ENCODE measurements around the gene CLCN6.
A peak's percentile ranks its signal among the peaks of the same experiment; 100 is the strongest.
"Not testable (repeated sequence)": the region's sequence is repeated elsewhere in the genome, so short reads cannot be mapped to it uniquely, and the experiment has no call there.

CLCN6 gene

GRCh38 chr1:11796036-11796828 is 9.8 kb upstream of the CLCN6 start:
- no peak for DNase-seq

GRCh38 chr1:11797525-11798216 is 8.3 kb upstream of the CLCN6 start:
- no peak for DNase-seq

GRCh38 chr1:11799099-11799498 is 6.9 kb upstream of the CLCN6 start:
- no peak for DNase-seq

DNA sequence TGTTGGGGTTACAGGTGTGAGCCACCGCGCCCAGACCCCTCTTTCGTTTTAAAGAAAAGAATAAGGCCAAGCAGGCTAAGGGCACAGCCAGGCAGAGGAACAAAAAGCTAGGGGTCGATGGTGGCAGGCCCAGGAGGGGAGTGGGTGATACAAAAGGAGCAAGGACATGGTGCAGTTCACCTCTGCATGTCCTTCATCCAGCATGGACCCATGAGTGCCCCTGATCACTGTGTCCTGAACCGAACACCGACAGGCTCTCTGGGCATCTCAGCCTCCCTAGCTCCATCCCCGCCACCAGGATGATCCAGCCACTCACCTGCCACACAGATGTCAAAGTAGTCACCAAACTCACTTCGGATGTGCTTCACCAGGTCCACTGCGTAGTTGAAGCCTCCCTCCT is 6.1 kb upstream of the CLCN6 start:
- DNase-seq: no peak

DNA sequence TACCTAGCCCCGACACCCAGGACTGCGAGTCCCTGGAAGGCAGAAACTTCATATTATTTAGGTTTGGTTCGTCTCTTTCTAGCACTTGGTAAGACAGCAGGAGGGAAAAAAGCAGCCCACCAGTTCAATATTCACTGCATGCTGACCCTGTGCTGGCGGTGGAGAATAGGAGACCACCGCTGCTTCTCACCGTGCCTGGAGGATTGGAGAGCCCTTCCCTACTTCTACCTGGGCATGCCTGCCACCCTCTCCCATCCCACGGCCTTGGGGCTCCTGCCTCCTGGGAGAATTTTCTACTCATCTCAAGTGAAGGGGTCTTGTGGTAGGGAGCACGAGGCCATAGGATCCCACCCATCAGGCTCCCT is 5.6 kb upstream of the CLCN6 start:
- DNase-seq: no peak

DNA sequence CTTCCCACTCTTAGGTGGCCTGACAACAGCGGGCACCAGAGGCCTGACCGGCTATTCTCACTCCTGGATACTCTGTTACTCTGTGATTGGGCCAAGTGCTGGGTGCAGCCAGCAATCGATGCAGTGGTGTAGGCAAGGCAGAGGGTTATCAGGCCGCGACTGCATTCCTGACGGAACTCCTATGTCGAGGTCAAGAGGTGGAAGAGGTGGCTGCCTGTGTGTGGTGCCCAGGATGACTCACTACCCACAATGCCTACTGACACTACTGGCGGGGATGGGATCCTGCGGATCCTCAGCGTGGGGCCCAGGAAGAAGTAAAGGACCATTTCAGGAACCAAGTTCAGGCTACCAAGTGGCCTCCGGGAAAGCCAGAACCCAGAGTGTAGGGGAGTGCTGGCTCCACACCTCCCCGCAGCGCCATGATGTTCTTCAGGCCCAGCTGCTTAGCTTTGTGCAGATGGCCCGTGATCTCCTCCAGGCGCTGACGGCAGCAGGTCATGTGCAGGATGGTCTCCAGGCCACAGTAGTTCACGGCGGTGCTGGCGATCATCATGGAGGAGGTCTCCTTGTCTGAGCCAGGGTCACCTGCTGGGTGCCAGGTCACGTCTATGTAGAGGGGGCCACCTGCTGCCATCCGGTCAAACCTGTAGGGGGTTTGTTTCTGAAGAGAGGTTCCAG is 5.1 kb upstream of the CLCN6 start:
- DNase-seq: no peak

GRCh38 chr1:11802616-11802972 is 3.4 kb upstream of the CLCN6 start:
- DNase-seq: no peak

DNA sequence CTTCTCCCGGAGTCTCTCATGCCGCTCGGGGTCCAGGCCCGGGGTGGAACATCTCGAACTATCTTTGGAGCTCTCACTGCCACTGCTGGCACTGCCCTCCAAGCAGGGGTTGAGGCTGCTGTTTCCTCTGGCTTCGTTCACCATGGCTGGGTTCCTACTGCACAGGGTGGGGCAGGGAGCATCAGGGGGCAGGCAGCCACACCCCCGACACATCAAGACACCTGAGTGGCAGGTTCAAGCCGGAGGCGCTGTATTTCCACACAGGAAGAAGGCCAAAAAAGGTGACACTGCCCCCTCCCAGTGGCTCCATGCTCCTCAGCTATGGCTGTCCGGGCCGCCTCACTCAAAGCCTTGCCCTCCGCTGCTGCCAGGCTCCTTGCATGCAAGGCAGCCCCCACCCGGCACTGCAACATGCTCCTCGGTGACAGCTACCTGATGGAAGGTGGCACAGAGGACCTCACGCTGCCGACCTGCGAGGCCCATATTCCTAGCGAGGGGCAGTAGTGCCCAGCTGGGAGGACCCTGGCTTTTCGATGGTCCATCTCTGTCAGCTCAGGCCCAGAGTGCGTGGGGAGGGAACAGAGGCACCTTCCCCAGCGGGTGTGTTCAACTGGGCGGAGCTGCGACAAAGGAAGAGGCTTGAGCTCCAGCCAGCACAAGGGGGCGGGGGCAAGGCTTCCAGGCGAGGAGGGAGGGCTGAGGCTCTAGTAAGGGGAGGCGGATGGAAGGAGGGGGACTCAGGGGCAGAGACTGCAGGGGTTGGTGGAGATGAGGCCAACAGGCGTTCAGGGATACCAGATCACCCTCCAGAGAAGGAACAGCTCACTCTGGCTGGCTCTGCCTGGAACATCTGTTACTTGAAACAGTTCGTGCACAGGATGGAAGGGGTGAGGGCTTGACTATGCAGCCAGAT is 2.8 kb upstream of the CLCN6 start:
- DNase-seq: peak; percentile 74

DNA sequence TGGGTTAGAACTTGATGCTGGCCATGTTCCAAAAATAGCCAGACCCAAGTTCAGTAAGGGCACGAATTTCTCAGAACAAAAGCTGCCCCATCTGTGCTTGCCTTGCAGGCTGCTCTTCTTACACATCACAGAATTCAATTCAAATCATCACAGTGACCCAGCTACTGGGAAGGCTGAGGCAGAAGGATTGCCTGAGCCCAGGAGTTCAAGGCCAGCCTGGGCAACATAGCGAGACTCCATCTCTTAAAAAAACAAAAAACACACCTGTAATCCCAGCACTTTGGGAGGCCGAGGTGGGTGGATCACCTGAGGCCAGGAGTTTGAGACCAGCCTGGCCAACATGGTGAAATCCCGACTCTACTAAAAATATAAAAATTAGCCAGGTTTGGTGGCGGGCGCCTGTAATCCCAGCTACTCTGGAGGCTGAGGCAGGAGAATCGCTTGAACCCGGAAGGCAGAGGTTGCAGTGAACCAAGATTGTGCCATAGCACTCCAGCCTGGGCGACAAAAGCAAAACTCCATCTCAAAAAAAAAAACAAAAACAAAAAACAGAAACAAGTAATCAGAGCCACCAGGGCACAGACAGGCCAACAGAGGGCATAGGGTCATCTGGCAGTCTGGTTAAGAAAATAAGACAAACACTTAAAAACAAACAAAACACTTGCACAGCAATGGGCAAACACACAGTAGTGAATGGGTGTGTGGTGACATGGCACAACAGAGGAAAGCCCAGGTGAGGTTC is 1.9 kb upstream of the CLCN6 start:
- DNase-seq: not testable (repeated sequence)

- DNase-seq: peak; percentile 21
Observed at GRCh38 chr1:11804666-11805421, 1.1 kb upstream of the CLCN6 start.

- DNase-seq: no peak
Observed at GRCh38 chr1:11806307-11806936, 431 bp downstream of the CLCN6 start.

DNA sequence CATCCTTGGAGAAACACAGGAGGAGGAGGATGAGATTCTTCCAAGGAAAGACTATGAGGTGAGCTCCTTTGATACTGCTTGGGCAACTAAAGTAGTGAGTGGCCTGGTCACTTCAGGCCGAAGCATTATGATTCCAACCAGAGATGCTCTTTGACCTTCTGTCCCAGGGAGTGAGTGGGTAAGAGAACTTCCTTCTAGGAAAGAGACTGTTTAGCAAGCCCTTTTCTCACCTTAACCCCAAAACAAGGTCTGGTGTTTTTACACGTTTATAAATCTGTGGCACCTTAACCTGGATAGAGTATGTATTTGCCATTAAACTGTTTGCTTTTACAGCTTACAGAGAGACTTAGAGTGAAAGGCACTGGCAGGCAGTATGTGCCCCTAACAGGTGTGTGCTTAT is 1.1 kb downstream of the CLCN6 start:
- no peak for DNase-seq

DNA sequence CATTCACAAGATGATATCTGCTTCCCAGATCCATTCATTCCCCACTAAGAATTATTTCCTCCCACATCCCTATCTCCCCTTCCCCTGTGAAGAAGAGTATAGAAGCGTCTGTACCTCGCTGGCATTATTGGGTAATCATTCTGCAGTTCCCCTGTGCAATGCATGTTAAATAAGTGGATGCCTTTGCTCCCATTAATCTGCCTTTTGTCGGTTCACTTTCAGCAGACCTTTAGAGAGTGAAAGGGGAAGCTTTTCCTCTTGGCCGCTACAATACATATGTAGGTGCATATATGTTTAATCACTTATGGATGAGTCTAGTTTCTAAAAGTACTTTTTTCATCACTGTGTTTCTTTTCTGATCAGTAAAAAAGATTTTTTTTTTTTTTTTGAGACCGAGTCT is 7.0 kb downstream of the CLCN6 start:
- DNase-seq: no peak

- no peak for DNase-seq
Observed at GRCh38 chr1:11817192-11817591, 11.2 kb downstream of the CLCN6 start.

DNA sequence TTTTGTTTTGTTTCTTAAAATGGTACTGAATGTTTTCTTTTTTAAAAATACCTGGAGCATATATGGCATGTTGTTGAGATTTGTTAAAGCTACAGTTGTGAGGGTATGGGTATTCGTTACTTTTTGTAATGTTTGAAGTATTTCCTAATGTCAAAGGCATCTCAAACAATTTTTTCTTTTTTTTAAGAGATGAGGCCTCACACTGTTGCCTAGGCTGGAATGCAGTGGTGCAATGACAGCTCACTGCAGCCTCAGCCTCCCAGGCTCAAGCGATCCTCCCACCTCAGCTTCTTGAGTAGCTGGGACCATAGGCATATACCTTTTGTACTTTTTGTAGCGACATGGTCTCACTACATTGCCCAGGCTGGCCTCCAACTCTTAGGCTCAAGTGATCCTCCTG is 16.1 kb downstream of the CLCN6 start:
- DNase-seq: no peak

DNA sequence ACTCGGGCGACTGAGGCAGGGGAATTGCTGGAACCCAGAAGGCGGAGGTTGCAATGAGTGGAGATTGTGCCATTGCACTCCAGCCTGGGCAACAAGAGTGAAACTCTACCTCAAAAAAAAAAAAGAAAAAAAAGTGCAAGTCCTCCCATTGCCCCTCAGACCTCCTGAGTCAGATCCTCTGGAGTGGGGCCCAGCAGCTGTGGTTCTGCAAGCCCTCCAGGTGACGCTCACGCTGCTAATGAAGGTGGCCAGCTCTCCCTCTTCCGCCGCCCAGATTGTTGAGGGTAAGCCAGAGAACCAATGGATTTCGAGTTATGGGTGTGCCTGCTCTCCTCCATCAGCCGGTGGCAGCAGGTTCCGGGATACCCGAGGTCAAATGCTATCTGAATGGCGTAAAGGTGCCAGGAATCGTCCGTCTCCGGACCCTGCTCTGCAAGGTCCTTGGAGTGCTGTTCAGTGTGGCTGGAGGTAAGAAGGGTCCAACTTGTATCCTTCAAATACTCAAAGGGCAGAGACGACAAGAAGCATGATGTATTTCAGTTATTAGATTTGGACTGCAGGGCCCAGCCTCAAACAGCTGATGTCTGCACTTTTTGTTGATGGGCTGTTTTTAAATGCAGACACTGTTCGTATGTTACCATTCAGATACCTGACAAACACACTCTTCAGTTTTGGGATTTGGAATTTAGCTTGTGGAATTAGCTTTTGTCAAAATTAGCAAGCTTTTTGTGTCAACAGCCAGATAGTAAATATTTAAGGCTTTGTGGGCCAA is 17.6 kb downstream of the CLCN6 start:
- DNase-seq: no peak

GRCh38 chr1:11825131-11825530 is 19.1 kb downstream of the CLCN6 start:
- DNase-seq: no peak

- no peak for DNase-seq
Observed at GRCh38 chr1:11826946-11827345, 21.0 kb downstream of the CLCN6 start.

- DNase-seq: no peak
Observed at GRCh38 chr1:11828511-11828910, 22.5 kb downstream of the CLCN6 start.

Data from CD4-positive, alpha-beta T cell treated with Interleukin-4 for 4 hours (primary cell).